IMR-90 (cell line): Measurements from ENCODE around the gene SYTL3. TPM values are rescaled to one million over a fixed set of nuclear protein-coding genes. Genes with fewer than 3 reads are reported as not detected.

Experiments
- ATAC-seq: fragments of 200-7000 bp; cut with Tn5 transposase; 2 replicates; pipeline ENCODE4 v1.9.1; 2020; ENCODE audit warnings: low read depth, mild to moderate bottlenecking, moderate library complexity
- BruUV-seq: library from RNA; stranded (reverse); fragments of 400-500 nt; replicated peaks from 2 replicates; lab custom pipeline; 2021; lab: Mats Ljungman, UMichigan
- CTCF ChIA-PET: fragments of 300-600 bp; formaldehyde crosslinking; extraction: SDS; loops from one replicate; lab custom pipeline; 2021; ENCODE audit warnings: antibody characterized with exemption; lab: Yijun Ruan, JAX
- POLR2A ChIA-PET: fragments of 300-600 bp; sonication (Branson Sonifier 250); formaldehyde crosslinking; loops from one replicate; lab custom pipeline; 2022; ENCODE audit warnings: antibody characterized with exemption; ENCODE audit not compliant: unreplicated experiment; lab: Charles Lee
- DNase-seq: peaks from one replicate; pipeline ENCODE4 v3.0.0; 2013
- H2AFZ ChIP-seq: replicated peaks from 2 replicates; pipeline ENCODE3; 2013; ENCODE audit warnings: low read length, mild to moderate bottlenecking; ENCODE audit not compliant: poor library complexity
- H2AK5ac ChIP-seq: 2 replicates; pipeline ENCODE4 v1.6.1; 2013; ENCODE audit warnings: low read depth, low read length, inconsistent platforms
- H2AK9ac ChIP-seq: replicated peaks from 2 replicates; pipeline ENCODE3; 2013; ENCODE audit warnings: mild to moderate bottlenecking, low read depth, low read length, moderate library complexity; ENCODE audit not compliant: poor library complexity
- H2BK120ac ChIP-seq: 2 replicates; pipeline ENCODE4 v1.6.1; 2013; ENCODE audit warnings: low read depth, low read length, inconsistent platforms
- H2BK15ac ChIP-seq: 3 replicates; pipeline ENCODE4 v1.6.1; 2013; ENCODE audit warnings: low read depth, low read length, inconsistent platforms
- H2BK20ac ChIP-seq: 2 replicates; pipeline ENCODE4 v1.6.1; 2013; ENCODE audit warnings: low read depth, mild to moderate bottlenecking, inconsistent platforms, low read length, moderate library complexity
- H2BK5ac ChIP-seq: 2 replicates; pipeline ENCODE4 v1.6.1; 2013; ENCODE audit warnings: mild to moderate bottlenecking, low read depth, low read length, inconsistent platforms; ENCODE audit not compliant: poor library complexity, severe bottlenecking
- H3K14ac ChIP-seq: replicated peaks from 2 replicates; pipeline ENCODE4 v1.6.1; 2013; ENCODE audit warnings: low read depth, low read length, inconsistent platforms
- H3K18ac ChIP-seq: 2 replicates; pipeline ENCODE4 v1.6.1; 2013; ENCODE audit warnings: low read depth, low read length, control low read depth
- H3K23ac ChIP-seq: 2 replicates; pipeline ENCODE4 v1.6.1; 2013; ENCODE audit warnings: low read depth, low read length, inconsistent platforms
- H3K27ac ChIP-seq: 2 replicates; pipeline ENCODE4 v1.5.1; 2013; ENCODE audit warnings: mild to moderate bottlenecking, control low read depth, low read length; ENCODE audit not compliant: insufficient read depth
- H3K27me3 ChIP-seq: 2 replicates; pipeline ENCODE4 v1.6.1; 2013; ENCODE audit warnings: low read length; ENCODE audit not compliant: control insufficient read depth, insufficient read depth
- H3K36me3 ChIP-seq: 2 replicates; pipeline ENCODE4 v1.6.1; 2013; ENCODE audit warnings: low read length, mixed read lengths; ENCODE audit not compliant: control insufficient read depth, insufficient read depth
- H3K4ac ChIP-seq: 2 replicates; pipeline ENCODE4 v1.6.1; 2013; ENCODE audit warnings: low read depth, low read length, inconsistent platforms
- H3K4me1 ChIP-seq: 2 replicates; pipeline ENCODE4 v1.6.1; 2013; ENCODE audit warnings: low read length, mixed read lengths; ENCODE audit not compliant: control insufficient read depth, insufficient read depth
- H3K4me2 ChIP-seq: 2 replicates; pipeline ENCODE4 v1.6.1; 2013; ENCODE audit warnings: low read depth, mild to moderate bottlenecking, control low read depth, low read length, moderate library complexity
- H3K4me3 ChIP-seq: 2 replicates; pipeline ENCODE4 v1.5.1; 2013; ENCODE audit warnings: low read depth, mild to moderate bottlenecking, control low read depth, low read length, moderate library complexity; ENCODE audit not compliant: insufficient read depth
- H3K56ac ChIP-seq: 2 replicates; pipeline ENCODE4 v1.6.1; 2013; ENCODE audit warnings: low read length, inconsistent platforms; ENCODE audit not compliant: insufficient read depth; ENCODE audit errors: extremely low read depth
- H3K79me1 ChIP-seq, 2 experiments: 2 replicates each; pipeline ENCODE4 v1.6.1; 2013; ENCODE audit warnings: low read length in 2 of 2, inconsistent platforms in 1 of 2, low read depth in 1 of 2
- H3K9ac ChIP-seq: 2 replicates; pipeline ENCODE4 v1.6.1; 2013; ENCODE audit warnings: low read depth, low read length, control low read depth
- H3K9me1 ChIP-seq: 2 replicates; pipeline ENCODE4 v1.6.1; 2013; ENCODE audit warnings: low read length, inconsistent platforms; ENCODE audit not compliant: insufficient read depth
- H3K9me3 ChIP-seq: 2 replicates; pipeline ENCODE4 v1.6.1; 2013; ENCODE audit warnings: low read length; ENCODE audit not compliant: control insufficient read depth, insufficient read depth
- H4K20me1 ChIP-seq: 2 replicates; pipeline ENCODE4 v1.6.1; 2013; ENCODE audit warnings: low read length, inconsistent platforms; ENCODE audit not compliant: insufficient read depth
- H4K5ac ChIP-seq: 2 replicates; pipeline ENCODE4 v1.6.1; 2013; ENCODE audit warnings: mild to moderate bottlenecking, low read depth, low read length, control low read depth
- H4K8ac ChIP-seq, 2 experiments: 2 replicates each; pipeline ENCODE4 v1.6.1; 2013; ENCODE audit warnings: low read depth in 2 of 2, low read length in 2 of 2, control low read depth in 1 of 2, inconsistent platforms in 1 of 2
- H4K91ac ChIP-seq: 2 replicates; pipeline ENCODE4 v1.6.1; 2013; ENCODE audit warnings: low read depth, low read length, inconsistent platforms; ENCODE audit not compliant: insufficient read depth
- FOS ChIP-seq: fragments of 150-350 bp; IDR thresholded peaks from 2 replicates; pipeline ENCODE4 v1.6.1; 2016; ENCODE audit warnings: low read depth, low read length
- MXI1 ChIP-seq: IDR thresholded peaks from 2 replicates; pipeline ENCODE4 v1.6.1; 2012; ENCODE audit warnings: low read depth, mild to moderate bottlenecking, low read length, moderate library complexity, borderline replicate concordance
- SMC3 ChIP-seq: fragments of 150-350 bp; IDR thresholded peaks from 2 replicates; pipeline ENCODE4 v1.6.1; 2016; ENCODE audit warnings: low read depth, mild to moderate bottlenecking, antibody characterized with exemption, low read length, moderate library complexity
- WGBS, 2 experiments: methylation state at CpG; one replicate each; pipeline versions ENCODE4 v1.1.5 to v1.1.7; 2013; ENCODE audit warnings: missing lambda C conversion rate in 2 of 2; ENCODE audit not compliant: insufficient read length in 1 of 2; ENCODE audit errors: extremely low coverage in 2 of 2; 5-methylcytosine and 5-hydroxymethylcytosine counted together
- dilution Hi-C: fragments of 300-500 bp; cut with HindIII; formaldehyde crosslinking; loops from one replicate; pipeline ENCODE4 v1.14.3; 2018; ENCODE audit warnings: low sequenced_read_pairs; ENCODE audit not compliant: unreplicated experiment
- in situ Hi-C: fragments of 300-500 bp; cut with MboI; formaldehyde crosslinking; loops from 3 replicates; pipeline ENCODE4 v1.14.3; 2019; ENCODE audit warnings: low sequenced_read_pairs, inconsistent platforms, mixed read lengths
- intact Hi-C: fragments of 100-400 bp; cut with micrococcal nuclease; formaldehyde crosslinking; loops from 2 replicates; pipeline ENCODE4 v1.10.0; 2022
- polyA plus RNA-seq, 3 experiments: library from polyadenylated mRNA; depleted of rRNA; stranded (reverse); fragments of >200 nt; gene quantifications; 2 replicates each; pipeline ENCODE4 v1.2.3, GENCODE V29; 2012; ENCODE audit warnings: low replicate concordance in 1 of 3
- total RNA-seq: library from RNA; depleted of rRNA; stranded (reverse); fragments of >200 nt; gene quantifications from 2 replicates; pipeline ENCODE4 v1.2.3, GENCODE V29; 2012

The SYTL3 gene
- total and polyA plus RNA-seq, 2 of the 4 experiments (the other 2 are of a cell fraction): 2.9 to 4.3 TPM

DNA sequence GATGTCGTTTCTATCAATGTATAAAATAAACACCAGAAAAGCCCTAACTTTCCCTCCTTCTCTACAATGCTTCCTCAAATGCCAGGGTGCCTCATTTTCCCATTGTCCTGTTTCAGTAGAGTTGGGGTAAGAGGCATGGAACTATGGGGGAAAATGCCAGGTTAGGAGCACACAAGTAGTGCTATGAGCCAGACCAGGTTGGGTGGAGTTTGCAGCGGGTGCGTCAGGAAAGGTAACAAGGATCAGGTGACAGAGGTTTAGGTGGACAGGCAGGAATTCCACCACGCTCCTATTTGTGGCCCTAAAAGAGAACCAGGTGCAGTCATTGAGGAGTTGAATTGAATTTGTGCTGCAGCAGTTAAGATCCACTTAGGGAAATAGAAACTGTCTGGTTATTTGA is 36.5 kb downstream of the SYTL3 start:
- Histone ChIP-seq H3K23ac (no peak overlapping the region), H2BK20ac (no peak overlapping the region), H3K4me3 (no peak overlapping the region), H4K20me1 (no peaks in the 10 kb centered on the region), H2BK5ac (no peak overlapping the region), H3K4me1 (peaks cover 2% of the 10 kb centered on the region; the same call in 1 of the 2 replicates), H3K9me1 (no peaks in the 10 kb centered on the region), H3K27ac (no peak overlapping the region), H3K27me3 (no peaks in the 10 kb centered on the region), H3K14ac (no peak overlapping the region), H2BK120ac (no peak overlapping the region), H4K91ac (no peak overlapping the region), H3K4ac (no peak overlapping the region), H2AK5ac (no peak overlapping the region), H2AFZ (no peak overlapping the region), H2BK15ac (no peak overlapping the region), H3K9ac (no peak overlapping the region), H4K5ac (no peak overlapping the region), H3K79me1 (no peaks in the 10 kb centered on the region), H3K18ac (no peak overlapping the region), H3K56ac (no peak overlapping the region), H3K36me3 (no peaks in the 10 kb centered on the region), H4K8ac (no peak overlapping the region), H3K4me2 (no peak overlapping the region), H2AK9ac (no peak overlapping the region), H3K9me3 (no peaks in the 10 kb centered on the region)
- in situ Hi-C loops (no loop called here), intact Hi-C loops (no loop called here), dilution Hi-C loops (no loop called here)
- no peak for ATAC-seq
- no TSS peak for BruUV-seq
- TF ChIP-seq MXI1 (no peak), FOS (no peak), SMC3 (no peak)
- 81% methylated on average over 3 of the region's 4 CpGs; no CpG with 5 or more reads in 1 of the 2 experiments for WGBS, 2 experiments
- POLR2A ChIA-PET: no interaction called here
- CTCF ChIA-PET: no interaction called here
- no peak for DNase-seq
